Stimulated activated effector memory CD8-positive, alpha-beta T cell treated with anti-CD3 and anti-CD28 coated beads, Interleukin-12 subunit alpha, Interleukin-12 subunit beta, amount 100 ng/mL, for 72 hours (primary cell): Measurements from ENCODE around the gene GMDS.

Experiments
- ATAC-seq: fragments of 150-1000 bp; cut with Tn5 transposase; 2 replicates; pipeline ENCODE4 v1.10.0; 2021
- DNase-seq, 2 donors: peaks; one replicate each; pipeline ENCODE4 v3.0.0; 2021 to 2022; ENCODE audit warnings: low spot score in 2 of 2
- H3K27ac Mint-ChIP-seq: one replicate; pipeline ENCODE4 v1.8.0; 2022; ENCODE audit warnings: mild to moderate bottlenecking, mixed read lengths
- H3K36me3 Mint-ChIP-seq: one replicate; pipeline ENCODE4 v1.8.0; 2022; ENCODE audit warnings: mild to moderate bottlenecking, mixed read lengths
- H3K4me1 Mint-ChIP-seq: one replicate; pipeline ENCODE4 v1.8.0; 2022; ENCODE audit warnings: mixed read lengths
- H3K4me3 Mint-ChIP-seq: one replicate; pipeline ENCODE4 v1.8.0; 2022; ENCODE audit warnings: mild to moderate bottlenecking, mixed read lengths
- H3K9me3 Mint-ChIP-seq: one replicate; pipeline ENCODE4 v1.8.0; 2022; ENCODE audit warnings: mixed read lengths

GMDS gene

GRCh38 chr6:1617466-1618310 is 627.7 kb downstream of the GMDS start:
- H3K4me3 Mint-ChIP-seq, result no peak overlapping the region
- DNase-seq (no peak), ATAC-seq (no peak)
- H3K27ac Mint-ChIP-seq, result no peak overlapping the region
- H3K4me1 Mint-ChIP-seq, result no peaks in the 10 kb centered on the region
- no peaks in the 10 kb centered on the region for H3K36me3 Mint-ChIP-seq
- no peaks in the 10 kb centered on the region for H3K9me3 Mint-ChIP-seq

GRCh38 chr6:1616701-1617463 is 628.5 kb downstream of the GMDS start:
- Mint-ChIP-seq H3K36me3 (no peaks in the 10 kb centered on the region), H3K4me1 (peaks cover 8% of the 10 kb centered on the region), H3K27ac (no peak overlapping the region), H3K4me3 (no peak overlapping the region), H3K9me3 (no peaks in the 10 kb centered on the region)
- ATAC-seq, result no peak
- DNase-seq, result no peak

- Mint-ChIP-seq H3K27ac (no peak overlapping the region), H3K9me3 (no peaks in the 10 kb centered on the region), H3K4me3 (no peak overlapping the region), H3K36me3 (no peaks in the 10 kb centered on the region), H3K4me1 (peaks cover 10% of the 10 kb centered on the region)
- DNase-seq (no peak), ATAC-seq (no peak)
Measured at GRCh38 chr6:1615853-1616420, 629.5 kb downstream of the GMDS start.

- Mint-ChIP-seq H3K27ac (no peak overlapping the region), H3K36me3 (no peaks in the 10 kb centered on the region), H3K4me1 (peaks cover 15% of the 10 kb centered on the region), H3K4me3 (no peak overlapping the region), H3K9me3 (no peaks in the 10 kb centered on the region)
- ATAC-seq (no peak), DNase-seq (no peak)
Measured at GRCh38 chr6:1615151-1615852, 630.1 kb downstream of the GMDS start.

GRCh38 chr6:1614448-1615150 is 630.8 kb downstream of the GMDS start:
- no peak for DNase-seq
- no peak for ATAC-seq
- H3K36me3 Mint-ChIP-seq, result no peaks in the 10 kb centered on the region
- H3K4me3 Mint-ChIP-seq, result no peak overlapping the region
- no peaks in the 10 kb centered on the region for H3K9me3 Mint-ChIP-seq
- H3K4me1 Mint-ChIP-seq, result peaks cover 15% of the 10 kb centered on the region
- no peak overlapping the region for H3K27ac Mint-ChIP-seq

GRCh38 chr6:1613688-1614447 is 631.5 kb downstream of the GMDS start:
- no peak overlapping the region for H3K27ac Mint-ChIP-seq
- no peaks in the 10 kb centered on the region for H3K9me3 Mint-ChIP-seq
- ATAC-seq (no peak), DNase-seq (no peak)
- no peaks in the 10 kb centered on the region for H3K36me3 Mint-ChIP-seq
- peaks cover 15% of the 10 kb centered on the region for H3K4me1 Mint-ChIP-seq
- no peak overlapping the region for H3K4me3 Mint-ChIP-seq

GRCh38 chr6:1613346-1613687 is 632.1 kb downstream of the GMDS start:
- DNase-seq (no peak), ATAC-seq (no peak)
- Mint-ChIP-seq H3K4me1 (peaks cover 20% of the 10 kb centered on the region), H3K36me3 (no peaks in the 10 kb centered on the region), H3K27ac (no peak overlapping the region), H3K9me3 (no peaks in the 10 kb centered on the region), H3K4me3 (no peak overlapping the region)

- DNase-seq, result no peak
- no peak overlapping the region for H3K4me3 Mint-ChIP-seq
Measured at GRCh38 chr6:1612974-1613306, 632.5 kb downstream of the GMDS start.

GRCh38 chr6:1612299-1612973 is 633.0 kb downstream of the GMDS start:
- peaks cover 27% of the 10 kb centered on the region for H3K4me1 Mint-ChIP-seq
- DNase-seq (no peak), ATAC-seq (no peak)
- peak overlapping the region; percentile 67 for H3K4me3 Mint-ChIP-seq
- H3K9me3 Mint-ChIP-seq, result no peaks in the 10 kb centered on the region
- H3K36me3 Mint-ChIP-seq, result no peaks in the 10 kb centered on the region
- H3K27ac Mint-ChIP-seq, result no peak overlapping the region

More at GRCh38 chr6:1612974-1613306, 632.5 kb downstream of the GMDS start:
- no peaks in the 10 kb centered on the region for H3K36me3 Mint-ChIP-seq
- no peak for ATAC-seq
- no peak overlapping the region for H3K27ac Mint-ChIP-seq
- no peaks in the 10 kb centered on the region for H3K9me3 Mint-ChIP-seq
- H3K4me1 Mint-ChIP-seq, result peaks cover 24% of the 10 kb centered on the region

- Mint-ChIP-seq H3K36me3 (no peaks in the 10 kb centered on the region), H3K4me1 (peaks cover 34% of the 10 kb centered on the region), H3K27ac (no peak overlapping the region), H3K4me3 (peak overlapping the region; percentile 67), H3K9me3 (no peaks in the 10 kb centered on the region)
- ATAC-seq, result no peak
- DNase-seq, result peak in 1 of 2 donors; percentile 55
Measured at GRCh38 chr6:1611572-1612298, 633.7 kb downstream of the GMDS start.

GRCh38 chr6:1611322-1611571 is 634.2 kb downstream of the GMDS start:
- no peak overlapping the region for H3K27ac Mint-ChIP-seq
- no peak overlapping the region for H3K4me3 Mint-ChIP-seq
- H3K4me1 Mint-ChIP-seq, result peaks cover 39% of the 10 kb centered on the region
- DNase-seq (no peak), ATAC-seq (no peak)
- H3K36me3 Mint-ChIP-seq, result no peaks in the 10 kb centered on the region
- no peaks in the 10 kb centered on the region for H3K9me3 Mint-ChIP-seq

GRCh38 chr6:1610497-1611321 is 634.7 kb downstream of the GMDS start:
- ATAC-seq, result peak; percentile 29
- H3K4me3 Mint-ChIP-seq, result peak overlapping the region; percentile 72
- H3K4me1 Mint-ChIP-seq, result peaks cover 45% of the 10 kb centered on the region
- H3K36me3 Mint-ChIP-seq, result no peaks in the 10 kb centered on the region
- DNase-seq, result peak in 1 of 2 donors; percentile 61
- H3K27ac Mint-ChIP-seq, result no peak overlapping the region
- no peaks in the 10 kb centered on the region for H3K9me3 Mint-ChIP-seq
